ENCODE results near the gene BICDL1.

Gene BICDL1

GRCh38 chr12:120131116-120131515 is 142.1 kb downstream of the BICDL1 start:
- no peak for DNase-seq

- no peak for DNase-seq
Measured at GRCh38 chr12:120132054-120132836, 143.2 kb downstream of the BICDL1 start.

GRCh38 chr12:120132863-120133385 is 143.9 kb downstream of the BICDL1 start:
- DNase-seq: no peak

- no peak for DNase-seq
Measured at GRCh38 chr12:120134307-120134980, 145.4 kb downstream of the BICDL1 start.

- DNase-seq: no peak
Measured at GRCh38 chr12:120136093-120136770, 147.2 kb downstream of the BICDL1 start.

GRCh38 chr12:120137833-120138232 is 148.8 kb downstream of the BICDL1 start:
- no peak for DNase-seq

GRCh38 chr12:120138366-120138765 is 149.3 kb downstream of the BICDL1 start:
- no peak for DNase-seq

GRCh38 chr12:120139958-120140357 is 150.9 kb downstream of the BICDL1 start:
- no peak for DNase-seq

- no peak for DNase-seq
Measured at GRCh38 chr12:120140603-120141002, 151.6 kb downstream of the BICDL1 start.

- no peak for DNase-seq
Measured at GRCh38 chr12:120141336-120141735, 152.3 kb downstream of the BICDL1 start.

GRCh38 chr12:120142231-120142877 is 153.3 kb downstream of the BICDL1 start:
- DNase-seq: no peak
